ENCODE data around the gene HUS1B.

DNA sequence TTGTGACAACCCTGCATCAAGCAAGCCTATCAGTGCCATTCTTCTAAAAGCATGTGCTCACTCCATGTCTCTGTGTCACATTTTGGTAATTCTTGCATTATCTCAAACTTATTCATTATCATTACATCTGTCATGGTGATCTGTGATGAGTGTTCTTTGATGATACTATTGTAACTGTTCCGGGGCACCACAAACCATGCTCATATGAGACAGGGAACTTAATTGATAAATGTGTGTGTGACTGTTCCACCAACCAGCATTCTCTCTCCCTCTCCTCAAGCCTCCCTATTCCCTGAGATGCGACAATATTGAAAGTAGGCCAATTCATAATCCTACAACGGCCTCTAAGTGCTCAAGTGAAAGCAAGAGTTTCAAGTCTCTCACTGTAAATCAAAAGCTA lies 4.0 kb downstream of the HUS1B start:
- TF ChIP-seq, protein P1, sequence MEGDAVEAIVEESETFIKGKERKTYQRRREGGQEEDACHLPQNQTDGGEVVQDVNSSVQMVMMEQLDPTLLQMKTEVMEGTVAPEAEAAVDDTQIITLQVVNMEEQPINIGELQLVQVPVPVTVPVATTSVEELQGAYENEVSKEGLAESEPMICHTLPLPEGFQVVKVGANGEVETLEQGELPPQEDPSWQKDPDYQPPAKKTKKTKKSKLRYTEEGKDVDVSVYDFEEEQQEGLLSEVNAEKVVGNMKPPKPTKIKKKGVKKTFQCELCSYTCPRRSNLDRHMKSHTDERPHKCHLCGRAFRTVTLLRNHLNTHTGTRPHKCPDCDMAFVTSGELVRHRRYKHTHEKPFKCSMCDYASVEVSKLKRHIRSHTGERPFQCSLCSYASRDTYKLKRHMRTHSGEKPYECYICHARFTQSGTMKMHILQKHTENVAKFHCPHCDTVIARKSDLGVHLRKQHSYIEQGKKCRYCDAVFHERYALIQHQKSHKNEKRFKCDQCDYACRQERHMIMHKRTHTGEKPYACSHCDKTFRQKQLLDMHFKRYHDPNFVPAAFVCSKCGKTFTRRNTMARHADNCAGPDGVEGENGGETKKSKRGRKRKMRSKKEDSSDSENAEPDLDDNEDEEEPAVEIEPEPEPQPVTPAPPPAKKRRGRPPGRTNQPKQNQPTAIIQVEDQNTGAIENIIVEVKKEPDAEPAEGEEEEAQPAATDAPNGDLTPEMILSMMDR (IDR thresholded peaks at IDR 0.05) = no peak
- TF ChIP-seq ZFX (IDR thresholded peaks at IDR 0.05; ENCODE audit: borderline replicate concordance) = no peak
